Vein endothelial cell (primary cell): ENCODE results near the gene OR8H1. TPM values are rescaled to one million over a fixed set of nuclear protein-coding genes. Genes with fewer than 3 reads are reported as not detected.

Experiments used
- total RNA-seq: library from RNA; depleted of rRNA; stranded (reverse); fragments of >200 nt; gene quantifications from 2 replicates; pipeline ENCODE4 v1.2.3, GENCODE V29; 2012

The OR8H1 gene
- not detected in 2 replicates for total RNA-seq

GRCh38 chr11:56292154-56292553 lies at the start of gene OR8H1:
TSS of gene OR8H1 (minus strand) at chr11:56292254. CDS start at chr11:56291062, 1,192 bp downstream.

GRCh38 chr11:56314844-56315243 lies 22.8 kb upstream of the OR8H1 start, which contains the start of gene OR8K3:
TSS of gene OR8K3 (plus strand) at chr11:56315144. CDS start at chr11:56318307, 3,163 bp downstream.

DNA sequence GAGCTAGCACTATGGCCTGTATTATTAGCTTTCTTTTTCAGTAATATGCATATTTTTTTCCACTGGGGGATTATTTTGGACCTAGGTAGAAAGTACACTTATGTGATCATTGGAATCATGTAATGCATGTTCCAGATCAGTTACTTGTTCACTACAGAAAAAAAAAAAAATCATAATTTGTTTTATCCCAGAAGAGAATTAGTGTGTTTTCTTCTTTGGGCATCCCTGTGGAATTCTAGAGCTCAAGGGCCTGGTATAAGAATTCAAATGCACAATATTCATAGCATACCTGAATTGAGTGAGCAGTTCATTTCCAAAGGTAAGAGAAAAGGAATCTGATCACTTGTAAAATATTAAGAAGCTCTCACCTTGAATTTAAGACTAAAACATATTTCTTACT lies 18.2 kb downstream of the OR8H1 start, which contains the start of gene OR5T1:
TSS of gene OR5T1 (plus strand) at position 301 of the 400 bp plus-strand sequence. CDS start 1,485 bp downstream, outside the sequence.

DNA sequence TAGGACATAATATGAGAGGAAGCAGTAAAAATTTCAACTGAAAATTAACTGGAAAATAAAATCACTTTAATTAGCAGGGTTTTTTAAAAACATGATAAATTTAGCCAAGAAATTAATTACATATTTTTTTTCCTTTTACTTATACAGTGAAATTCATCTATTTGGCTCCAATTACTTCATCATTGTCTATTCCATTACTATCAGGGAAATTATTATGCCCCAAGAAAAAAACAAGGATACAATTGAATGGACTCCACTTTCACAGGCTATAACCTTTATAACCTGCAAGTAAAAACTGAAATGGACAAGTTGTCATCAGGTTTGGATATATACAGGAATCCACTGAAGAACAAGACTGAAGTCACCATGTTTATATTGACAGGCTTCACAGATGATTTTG lies 40.1 kb downstream of the OR8H1 start, which contains the start of gene OR5T3:
TSS of gene OR5T3 (plus strand) at position 301 of the 400 bp plus-strand sequence. CDS start at position 301, 0 bp downstream.

Other genes starting within 250 kb of the OR8H1 start
- not detected in 2 replicates for gene OR8I2, start 198.9 kb downstream of the OR8H1 start, total RNA-seq
- not detected in 2 replicates for gene OR8H2, start 188.6 kb downstream of the OR8H1 start, total RNA-seq
- not detected in 2 replicates for gene OR8H3, start 169.9 kb downstream of the OR8H1 start, total RNA-seq
- not detected in 2 replicates for gene OR8J3, start 152.1 kb downstream of the OR8H1 start, total RNA-seq
- not detected in 2 replicates for gene OR8K5, start 131.9 kb downstream of the OR8H1 start, total RNA-seq
- not detected in 2 replicates for gene OR5J2, start 115.6 kb downstream of the OR8H1 start, total RNA-seq
- not detected in 2 replicates for gene OR5T2, start 58.0 kb downstream of the OR8H1 start, total RNA-seq
- gene OR5T3, start 40.0 kb downstream of the OR8H1 start, total RNA-seq = not detected in 2 replicates
- not detected in 2 replicates for gene OR5T1, start 18.1 kb downstream of the OR8H1 start, total RNA-seq
- not detected in 2 replicates for gene OR8K3, start 22.9 kb upstream of the OR8H1 start, total RNA-seq
- gene OR8K1, start 53.8 kb upstream of the OR8H1 start, total RNA-seq = not detected in 2 replicates
- gene OR8J1, start 62.0 kb upstream of the OR8H1 start, total RNA-seq = not detected in 2 replicates
- not detected in 2 replicates for gene OR8U1, start 83.4 kb upstream of the OR8H1 start, total RNA-seq
- not detected in 2 replicates for gene OR5AL1, start 120.4 kb upstream of the OR8H1 start, total RNA-seq
- not detected in 2 replicates for gene OR5M3, start 181.1 kb upstream of the OR8H1 start, total RNA-seq
- not detected in 2 replicates for gene OR5M8, start 199.1 kb upstream of the OR8H1 start, total RNA-seq